CD4-positive, CD25-positive, alpha-beta regulatory T cell (primary cell): Measurements from ENCODE around the gene SLC12A2. TPM values are rescaled to one million over a fixed set of nuclear protein-coding genes. Genes with fewer than 3 reads are reported as not detected.

Experiments used
- ATAC-seq, 2 donors: fragments of 150-1000 bp; cut with Tn5 transposase; one replicate each; pipeline ENCODE4 v1.10.0; 2021; ENCODE audit warnings: low read depth in 2 of 2, moderate number of reproducible peaks in 2 of 2, moderate library complexity in 1 of 2
- DNase-seq, 3 donors: peaks; one replicate each; pipeline versions ENCODE4 v3.0.0 to v3.0.0-alpha.2; 2012 to 2022; ENCODE audit warnings: mixed read lengths in 1 of 3
- H3K27ac ChIP-seq: one replicate; pipeline ENCODE4 v1.7.0; 2013; ENCODE audit warnings: mild to moderate bottlenecking, low read length; ENCODE audit not compliant: insufficient read depth, poor library complexity, severe bottlenecking
- H3K27me3 ChIP-seq: one replicate; pipeline ENCODE4 v1.7.0; 2013; ENCODE audit warnings: low read length; ENCODE audit not compliant: control insufficient read depth, insufficient read depth
- H3K36me3 ChIP-seq: one replicate; pipeline ENCODE4 v1.7.0; 2013; ENCODE audit warnings: mild to moderate bottlenecking, low read length, moderate library complexity; ENCODE audit not compliant: control insufficient read depth, insufficient read depth
- H3K4me1 ChIP-seq: 2 replicates; pipeline ENCODE4 v1.7.0; 2013; ENCODE audit warnings: mild to moderate bottlenecking, low read length; ENCODE audit not compliant: insufficient read depth, control insufficient read depth, poor library complexity, severe bottlenecking
- H3K4me3 ChIP-seq: one replicate; pipeline ENCODE4 v1.7.0; 2013; ENCODE audit warnings: low read depth, mild to moderate bottlenecking, low read length, moderate library complexity
- H3K9me3 ChIP-seq, 2 experiments: 1 replicate in 1 of 2; 2 replicates in 1 of 2; pipeline ENCODE4 v1.7.0; 2013; ENCODE audit warnings: low read length in 2 of 2, mild to moderate bottlenecking in 1 of 2, moderate library complexity in 1 of 2; ENCODE audit not compliant: control insufficient read depth in 2 of 2
- H3K27ac Mint-ChIP-seq, 3 donors: one replicate each; pipeline ENCODE4 v1.8.0; 2020 to 2022; ENCODE audit warnings: mild to moderate bottlenecking in 3 of 3, mixed read lengths in 3 of 3, moderate library complexity in 2 of 3
- H3K27me3 Mint-ChIP-seq: one replicate; pipeline ENCODE4 v1.8.0; 2022; ENCODE audit warnings: mild to moderate bottlenecking, mixed read lengths
- H3K36me3 Mint-ChIP-seq: one replicate; pipeline ENCODE4 v1.8.0; 2020; ENCODE audit warnings: mixed read lengths
- H3K4me1 Mint-ChIP-seq, 4 donors: one replicate each; pipeline ENCODE4 v1.8.0; 2020 to 2022; ENCODE audit warnings: mixed read lengths in 4 of 4, mild to moderate bottlenecking in 1 of 4
- H3K4me3 Mint-ChIP-seq, 4 donors: one replicate each; pipeline ENCODE4 v1.8.0; 2020 to 2022; ENCODE audit warnings: mild to moderate bottlenecking in 4 of 4, mixed read lengths in 4 of 4, moderate library complexity in 3 of 4
- H3K9me3 Mint-ChIP-seq, 7 donors: one replicate each; pipeline ENCODE4 v1.8.0; 2020 to 2022; ENCODE audit warnings: mixed read lengths in 7 of 7, mild to moderate bottlenecking in 3 of 7, moderate library complexity in 2 of 7
- polyA plus RNA-seq, 4 donors: library from polyadenylated mRNA; unstranded; fragments of 300-500 nt; fragmentation: Illumina TruSeq; gene quantifications; one replicate each; pipeline ENCODE4 v1.2.3, GENCODE V29; 2021
- total RNA-seq: library from RNA; stranded (reverse); gene quantifications from one replicate; pipeline ENCODE4 v1.2.3, GENCODE V29; 2022

SLC12A2 gene
- total and polyA plus RNA-seq, 5 donors from 2014 or later, result 3.3 to 16.8 (median 5.7) TPM

GRCh38 chr5:128083811-128084227 is 253 bp downstream of the SLC12A2 start:
- H3K9me3 ChIP-seq, result no peaks in the 10 kb centered on the region
- H3K4me1 ChIP-seq, result peaks cover 38% of the 10 kb centered on the region
- Mint-ChIP-seq H3K4me1 (peaks cover 50 to 69% (median 62%) of the 10 kb centered on the region in 4 donors), H3K9me3 (peaks cover 0 to 1% (median 0%) of the 10 kb centered on the region in 7 donors), H3K36me3 (no peaks in the 10 kb centered on the region), H3K27me3 (no peaks in the 10 kb centered on the region), H3K4me3 (peak overlapping the region in 1 of 4 donors; percentile 90), H3K27ac (no peak overlapping the region)
- DNase-seq (no peak), ATAC-seq (peak; percentile 10 to 21)
- no peaks in the 10 kb centered on the region for H3K36me3 ChIP-seq
- H3K4me3 ChIP-seq, result no peak overlapping the region
- no peaks in the 10 kb centered on the region for H3K27me3 ChIP-seq
- peak overlapping the region; percentile 93 for H3K27ac ChIP-seq

GRCh38 chr5:128084228-128085167 is 932 bp downstream of the SLC12A2 start:
- DNase-seq (peak; percentile 33 to 59 (median 52)), ATAC-seq (peak; percentile 3 to 5)
- Mint-ChIP-seq H3K9me3 (peaks cover 0 to 1% (median 0%) of the 10 kb centered on the region in 7 donors), H3K36me3 (no peaks in the 10 kb centered on the region), H3K27ac (peak overlapping the region in 2 of 3 donors; percentile 39 to 94), H3K27me3 (no peaks in the 10 kb centered on the region), H3K4me1 (peaks cover 45 to 63% (median 57%) of the 10 kb centered on the region in 4 donors), H3K4me3 (peak overlapping the region; percentile 90 to 94 (median 93))
- H3K27ac ChIP-seq, result peak overlapping the region; percentile 93
- H3K36me3 ChIP-seq, result no peaks in the 10 kb centered on the region
- H3K27me3 ChIP-seq, result no peaks in the 10 kb centered on the region
- H3K9me3 ChIP-seq, result no peaks in the 10 kb centered on the region
- peaks cover 35% of the 10 kb centered on the region for H3K4me1 ChIP-seq
- peak overlapping the region; percentile 79 for H3K4me3 ChIP-seq

- Mint-ChIP-seq H3K27me3 (no peaks in the 10 kb centered on the region), H3K36me3 (no peaks in the 10 kb centered on the region), H3K4me1 (peaks cover 42 to 59% (median 51%) of the 10 kb centered on the region in 4 donors), H3K4me3 (peak overlapping the region; percentile 90 to 94 (median 93)), H3K27ac (no peak overlapping the region), H3K9me3 (peaks cover 0 to 1% (median 0%) of the 10 kb centered on the region in 7 donors)
- Histone ChIP-seq H3K4me1 (peaks cover 30% of the 10 kb centered on the region), H3K9me3 (no peaks in the 10 kb centered on the region), H3K36me3 (no peaks in the 10 kb centered on the region), H3K27me3 (no peaks in the 10 kb centered on the region), H3K4me3 (peak overlapping the region; percentile 79), H3K27ac (no peak overlapping the region)
- ATAC-seq (no peak), DNase-seq (no peak)
These were observed 1.8 kb downstream of the SLC12A2 start for GRCh38 chr5:128085413-128085812.

- H3K27me3 Mint-ChIP-seq, result no peaks in the 10 kb centered on the region
- H3K27ac Mint-ChIP-seq, result no peak overlapping the region
- H3K36me3 Mint-ChIP-seq, result peaks cover 18% of the 10 kb centered on the region
These were observed 8.0 kb downstream of the SLC12A2 start for GRCh38 chr5:128091579-128091978.

GRCh38 chr5:128092144-128092543 is 8.6 kb downstream of the SLC12A2 start:
- no peaks in the 10 kb centered on the region for H3K27me3 ChIP-seq
- H3K27ac Mint-ChIP-seq, result no peak overlapping the region
- peaks cover 7 to 12% of the 10 kb centered on the region in 2 experiments for H3K9me3 ChIP-seq
- peaks cover 0 to 12% (median 7%) of the 10 kb centered on the region in 7 donors for H3K9me3 Mint-ChIP-seq
- no peak for DNase-seq
- H3K4me3 Mint-ChIP-seq, result no peak overlapping the region
- no peaks in the 10 kb centered on the region for H3K27me3 Mint-ChIP-seq
- H3K4me1 ChIP-seq, result no peaks in the 10 kb centered on the region
- no peak overlapping the region for H3K27ac ChIP-seq
- H3K4me3 ChIP-seq, result no peak overlapping the region
- peaks cover 20% of the 10 kb centered on the region for H3K36me3 Mint-ChIP-seq
- H3K4me1 Mint-ChIP-seq, result peaks cover 21 to 34% (median 26%) of the 10 kb centered on the region in 4 donors
- no peak for ATAC-seq
- H3K36me3 ChIP-seq, result peaks cover 4% of the 10 kb centered on the region

More at GRCh38 chr5:128091579-128091978, 8.0 kb downstream of the SLC12A2 start:
- H3K4me3 ChIP-seq, result no peak overlapping the region
- H3K27me3 ChIP-seq, result no peaks in the 10 kb centered on the region
- Mint-ChIP-seq H3K4me3 (no peak overlapping the region), H3K4me1 (peaks cover 27 to 38% (median 28%) of the 10 kb centered on the region in 4 donors), H3K9me3 (peaks cover 0 to 8% (median 5%) of the 10 kb centered on the region in 7 donors)
- no peak overlapping the region for H3K27ac ChIP-seq
- DNase-seq (no peak), ATAC-seq (no peak)
- H3K36me3 ChIP-seq, result peaks cover 4% of the 10 kb centered on the region
- H3K4me1 ChIP-seq, result no peaks in the 10 kb centered on the region
- peaks cover 1 to 6% of the 10 kb centered on the region in 2 experiments for H3K9me3 ChIP-seq

GRCh38 chr5:128093368-128093767 is 9.8 kb downstream of the SLC12A2 start:
- Mint-ChIP-seq H3K4me1 (peaks cover 14 to 24% (median 16%) of the 10 kb centered on the region in 4 donors), H3K4me3 (no peak overlapping the region), H3K36me3 (peaks cover 20% of the 10 kb centered on the region), H3K27ac (no peak overlapping the region), H3K27me3 (no peaks in the 10 kb centered on the region), H3K9me3 (peaks cover 4 to 18% (median 12%) of the 10 kb centered on the region in 7 donors)
- no peak overlapping the region for H3K27ac ChIP-seq
- peaks cover 4% of the 10 kb centered on the region for H3K36me3 ChIP-seq
- H3K27me3 ChIP-seq, result no peaks in the 10 kb centered on the region
- H3K4me1 ChIP-seq, result no peaks in the 10 kb centered on the region
- H3K9me3 ChIP-seq, result peaks cover 19 to 23% of the 10 kb centered on the region in 2 experiments
- no peak for ATAC-seq
- no peak overlapping the region for H3K4me3 ChIP-seq
- DNase-seq, result no peak

- no peak for ATAC-seq
These were observed 13.7 kb downstream of the SLC12A2 start for GRCh38 chr5:128097224-128097623.

More at GRCh38 chr5:128097224-128097623, 13.7 kb downstream of the SLC12A2 start:
- H3K36me3 ChIP-seq, result peaks cover 7% of the 10 kb centered on the region
- DNase-seq, result no peak
- no peaks in the 10 kb centered on the region for H3K27me3 ChIP-seq
- H3K36me3 Mint-ChIP-seq, result peaks cover 22% of the 10 kb centered on the region
- peaks cover 10 to 20% (median 15%) of the 10 kb centered on the region in 4 donors for H3K4me1 Mint-ChIP-seq
- no peak overlapping the region for H3K27ac ChIP-seq
- no peaks in the 10 kb centered on the region for H3K27me3 Mint-ChIP-seq
- no peaks in the 10 kb centered on the region for H3K4me1 ChIP-seq
- H3K9me3 ChIP-seq, result peaks cover 26 to 28% of the 10 kb centered on the region in 2 experiments
- H3K4me3 Mint-ChIP-seq, result no peak overlapping the region
- H3K4me3 ChIP-seq, result no peak overlapping the region
- H3K9me3 Mint-ChIP-seq, result peaks cover 4 to 23% (median 12%) of the 10 kb centered on the region in 7 donors
- H3K27ac Mint-ChIP-seq, result no peak overlapping the region
